K562 (cell line): Measurements from ENCODE around the gene BEST1. TPM values are rescaled to one million over a fixed set of nuclear protein-coding genes. Genes with fewer than 3 reads are reported as not detected.

Experiments
- ARHGAP35 ChIP-seq: fragments of 450-650 bp; IDR thresholded peaks from 2 replicates; pipeline ENCODE4 v1.6.1; 2018; ENCODE audit not compliant: partially characterized antibody
- BACH1 ChIP-seq: fragments of 200-800 bp; sonication (Bioruptor generic); IDR thresholded peaks from 2 replicates; pipeline ENCODE4 v1.6.1; 2016; ENCODE audit warnings: missing genetic modification characterization, missing compliant biosample characterization
- CBX3 ChIP-seq, 2 experiments: IDR thresholded peaks; 1 replicate in 1 of 2; 2 replicates in 1 of 2; pipeline ENCODE4 v1.6.1; 2012; ENCODE audit warnings: inconsistent platforms in 2 of 2, low read length in 2 of 2, borderline replicate concordance in 1 of 2, control low read depth in 1 of 2
- FOXJ2 ChIP-seq: fragments of 200-800 bp; sonication (Bioruptor generic); IDR thresholded peaks from 2 replicates; pipeline ENCODE4 v1.6.1; 2016; ENCODE audit warnings: missing genetic modification characterization, missing compliant biosample characterization
- HMGXB4 ChIP-seq: sonication (generic); formaldehyde crosslinking; IDR thresholded peaks from 2 replicates; pipeline ENCODE4 v1.8.1; 2023; ENCODE audit warnings: mild to moderate bottlenecking, missing genetic modification reagents
- IRF9 ChIP-seq: fragments of 450-650 bp; IDR thresholded peaks from 2 replicates; pipeline ENCODE4 v1.6.1; 2016; ENCODE audit warnings: missing biosample characterization, missing genetic modification characterization
- KHSRP ChIP-seq: fragments of 450-650 bp; IDR thresholded peaks from 2 replicates; pipeline ENCODE4 v1.6.1; 2017
- NR2C1 ChIP-seq, 2 experiments: fragments of 450-650 bp; IDR thresholded peaks; 2 replicates each; pipeline ENCODE4 v1.6.1; 2017; ENCODE audit warnings: mild to moderate bottlenecking in 2 of 2, antibody characterized with exemption in 1 of 2, inconsistent platforms in 1 of 2, missing compliant biosample characterization in 1 of 2, missing genetic modification characterization in 1 of 2
- PCBP1 ChIP-seq: fragments of 200-400 bp; formaldehyde crosslinking; IDR thresholded peaks from 2 replicates; pipeline ENCODE4 v1.6.1; 2018; ENCODE audit warnings: mild to moderate bottlenecking, low read depth, low read length; ENCODE audit not compliant: poor library complexity, severe bottlenecking
- PCBP2 ChIP-seq: fragments of 200-400 bp; formaldehyde crosslinking; IDR thresholded peaks from 2 replicates; pipeline ENCODE4 v1.6.1; 2018; ENCODE audit warnings: low read length, low read depth, mild to moderate bottlenecking, moderate library complexity; ENCODE audit not compliant: poor library complexity, severe bottlenecking
- RAD51 ChIP-seq: fragments of 450-650 bp; IDR thresholded peaks from 2 replicates; pipeline ENCODE4 v1.7.1; 2016; ENCODE audit warnings: low read depth, mild to moderate bottlenecking, borderline replicate concordance
- SIRT6 ChIP-seq: IDR thresholded peaks from one replicate; pipeline ENCODE4 v1.6.1; 2012; ENCODE audit warnings: low read depth, mild to moderate bottlenecking, control low read depth, inconsistent platforms, low read length, moderate library complexity
- SMAD1 ChIP-seq: fragments of 150-350 bp; IDR thresholded peaks from 2 replicates; pipeline ENCODE4 v1.6.1; 2014; ENCODE audit warnings: low read length, low read depth; ENCODE audit not compliant: partially characterized antibody
- SNAPC5 ChIP-seq: fragments of 250-450 bp; sonication (Bioruptor Pico); IDR thresholded peaks from 2 replicates; pipeline ENCODE4 v1.8.0; 2021; ENCODE audit warnings: moderate library complexity, mild to moderate bottlenecking, inconsistent platforms
- TAF7 ChIP-seq: fragments of 450-650 bp; IDR thresholded peaks from 2 replicates; pipeline ENCODE4 v1.6.1; 2016; ENCODE audit warnings: missing genetic modification characterization, missing compliant biosample characterization
- THRA ChIP-seq: fragments of 450-650 bp; IDR thresholded peaks from 2 replicates; pipeline ENCODE4 v1.6.1; 2017; ENCODE audit warnings: mild to moderate bottlenecking, moderate library complexity
- ZNF592 ChIP-seq: fragments of 450-650 bp; IDR thresholded peaks from 2 replicates; pipeline ENCODE4 v1.6.1; 2017; ENCODE audit warnings: antibody characterized with exemption, mild to moderate bottlenecking
- ZNF644 ChIP-seq: fragments of 200-800 bp; sonication (Bioruptor generic); IDR thresholded peaks from 2 replicates; pipeline ENCODE4 v1.6.1; 2016; ENCODE audit warnings: low read depth, missing genetic modification characterization, missing compliant biosample characterization
- polyA plus RNA-seq, 8 experiments: library from polyadenylated mRNA; depleted of rRNA in 4 of 8; stranded (reverse) in 5 of 8; unstranded in 3 of 8; fragments of >200 nt; fragmentation: Nextera tagmentation in 2 of 8; fragmentation: Illumina TruSeq in 1 of 8; extraction: Ambion mirVana in 2 of 8; extraction: Trizol in 1 of 8; gene quantifications; 2 replicates each; pipeline versions ENCODE4 v1.2.1 to v1.2.3, GENCODE V29; 2011 to 2014; ENCODE audit warnings: inconsistent platforms in 1 of 8, missing spikeins in 1 of 8
- total RNA-seq, 7 experiments: library from RNA; depleted of rRNA in 6 of 7; stranded (reverse); fragments of >200 nt in 6 of 7; fragmentation: Illumina TruSeq in 2 of 7; extraction: Trizol in 2 of 7; gene quantifications; 2 replicates each; pipeline versions ENCODE4 v1.2.1 to v1.2.3, GENCODE V29; 2011 to 2021; ENCODE audit warnings: low replicate concordance in 1 of 7

The BEST1 gene
- total and polyA plus RNA-seq, 9 of the 15 experiments (the other 6 are each of a cell fraction or from before 2014, with no cell fraction given) = 0.07 to 1.3 (median 0.40) TPM

- no peak for TF ChIP-seq RAD51
- peak; percentile 94 for TF ChIP-seq ZNF592
- no peak for TF ChIP-seq NR2C1 (IDR thresholded peaks at IDR 0.05)
- peak; percentile 70; the same call in 1 of the 2 replicates for TF ChIP-seq NR2C1 (tag; IDR thresholded peaks at IDR 0.05)
- no peak for TF ChIP-seq ARHGAP35
- TF ChIP-seq TAF7 (tag) = peak; percentile 51
- TF ChIP-seq PCBP1 = no peak
- no peak for TF ChIP-seq PCBP2
- TF ChIP-seq IRF9 = peak; percentile 92
- no peak for TF ChIP-seq HMGXB4 (CRISPR knock-in tag)
- TF ChIP-seq SNAPC5 (CRISPR knock-in tag) = no peak
- peak; percentile 69; the same call in 1 of the 2 replicates for TF ChIP-seq BACH1 (tag)
- TF ChIP-seq KHSRP = no peak
- peak; percentile 67 for TF ChIP-seq FOXJ2 (tag)
- TF ChIP-seq SIRT6 = no peak
- peak; percentile 89 for TF ChIP-seq ZNF644 (tag)
- TF ChIP-seq THRA = no peak
- no peak for TF ChIP-seq CBX3 (IDR thresholded peaks at IDR 0.05; ENCODE audit: borderline replicate concordance in 1 of 2, low read length in 2 of 2)
- peak; percentile 74 for TF ChIP-seq SMAD1
Measured at GRCh38 chr11:61949169-61950034, 749 bp upstream of the BEST1 start (continued).
